Suprapubic skin (tissue), 4 donors: ENCODE results near the gene MOCS3. TPM values are rescaled to one million over a fixed set of nuclear protein-coding genes. Genes with fewer than 3 reads are reported as not detected.

ENCODE experiments used
- DNase-seq, 2 donors: peaks; one replicate each; pipeline ENCODE4 v3.0.0-alpha.2; 2019; ENCODE audit warnings: low spot score in 2 of 2
- H3K27ac ChIP-seq: fragments of 200-600 bp; sonication (generic); one replicate; pipeline ENCODE4 v1.5.1; 2019
- H3K27me3 ChIP-seq: fragments of 200-600 bp; sonication (generic); one replicate; pipeline ENCODE4 v1.5.1; 2019
- H3K36me3 ChIP-seq: fragments of 200-600 bp; sonication (generic); one replicate; pipeline ENCODE4 v1.5.1; 2019
- H3K4me1 ChIP-seq: fragments of 200-600 bp; sonication (generic); one replicate; pipeline ENCODE4 v1.5.1; 2019
- H3K4me3 ChIP-seq: fragments of 200-600 bp; sonication (generic); one replicate; pipeline ENCODE4 v1.5.1; 2019; ENCODE audit warnings: mild to moderate bottlenecking
- H3K9me3 ChIP-seq: fragments of 200-600 bp; sonication (generic); one replicate; pipeline ENCODE4 v1.5.1; 2019
- EP300 ChIP-seq: sonication (generic); formaldehyde crosslinking; IDR thresholded peaks from one replicate; pipeline ENCODE4 v1.6.1; 2017; ENCODE audit warnings: antibody characterized with exemption
- POLR2A ChIP-seq, 2 donors: fragments of 450-650 bp; IDR thresholded peaks; one replicate each; pipeline ENCODE4 v1.6.1; 2017; ENCODE audit warnings: antibody characterized with exemption in 2 of 2, mild to moderate bottlenecking in 2 of 2, moderate library complexity in 2 of 2
- POLR2AphosphoS5 ChIP-seq, 3 donors: sonication (generic); formaldehyde crosslinking; IDR thresholded peaks; one replicate each; pipeline ENCODE4 v1.6.1; 2017; ENCODE audit warnings: antibody characterized with exemption in 3 of 3
- WGBS: methylation state at CpG from one replicate; pipeline ENCODE4 v1.1.5; 2018; 5-methylcytosine and 5-hydroxymethylcytosine counted together
- total RNA-seq, 4 donors: library from RNA; depleted of rRNA; stranded (reverse); fragments of >200 nt; gene quantifications; one replicate each; pipeline ENCODE4 v1.1.0, GENCODE V29; 2016
- TF ChIP-seq, protein P1 (sequence below), 2 donors: fragments of 200-600 bp in 1 of 2; fragments of 450-650 bp in 1 of 2; sonication (generic) in 1 of 2; IDR thresholded peaks; one replicate each; pipeline ENCODE4 v1.5.1; 2016 to 2019; ENCODE audit warnings: antibody characterized with exemption in 2 of 2, mild to moderate bottlenecking in 1 of 2, moderate library complexity in 1 of 2

Gene MOCS3
- total RNA-seq, 4 donors from 2014 or later: 4.5 to 7.4 (median 6.5) TPM

DNA sequence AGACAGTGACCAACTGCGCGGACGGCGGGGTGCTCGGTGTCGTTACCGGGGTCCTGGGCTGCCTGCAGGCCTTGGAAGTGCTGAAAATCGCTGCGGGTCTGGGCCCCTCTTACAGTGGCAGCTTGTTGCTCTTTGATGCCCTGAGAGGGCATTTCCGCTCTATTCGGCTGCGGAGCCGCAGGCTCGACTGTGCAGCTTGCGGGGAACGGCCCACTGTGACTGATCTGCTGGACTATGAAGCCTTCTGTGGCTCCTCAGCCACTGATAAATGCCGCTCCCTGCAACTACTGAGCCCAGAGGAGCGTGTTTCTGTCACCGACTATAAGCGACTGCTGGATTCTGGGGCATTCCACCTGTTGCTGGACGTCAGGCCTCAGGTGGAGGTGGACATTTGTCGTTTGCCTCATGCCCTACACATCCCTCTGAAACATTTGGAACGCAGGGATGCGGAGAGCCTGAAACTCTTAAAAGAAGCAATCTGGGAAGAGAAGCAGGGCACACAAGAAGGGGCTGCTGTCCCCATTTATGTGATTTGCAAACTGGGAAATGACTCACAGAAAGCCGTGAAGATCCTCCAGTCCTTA, 1.0 kb downstream of the MOCS3 start:
- Histone ChIP-seq H3K36me3 (peaks cover 8% of the 10 kb centered on the region), H3K27ac (peak overlapping the region; percentile 95), H3K4me1 (peaks cover 38% of the 10 kb centered on the region), H3K4me3 (peak overlapping the region; percentile 92), H3K9me3 (no peaks in the 10 kb centered on the region), H3K27me3 (no peaks in the 10 kb centered on the region)
- WGBS: 82% methylated on average over 12 of the region's 25 CpGs
- no peak for DNase-seq
- TF ChIP-seq, protein P1, sequence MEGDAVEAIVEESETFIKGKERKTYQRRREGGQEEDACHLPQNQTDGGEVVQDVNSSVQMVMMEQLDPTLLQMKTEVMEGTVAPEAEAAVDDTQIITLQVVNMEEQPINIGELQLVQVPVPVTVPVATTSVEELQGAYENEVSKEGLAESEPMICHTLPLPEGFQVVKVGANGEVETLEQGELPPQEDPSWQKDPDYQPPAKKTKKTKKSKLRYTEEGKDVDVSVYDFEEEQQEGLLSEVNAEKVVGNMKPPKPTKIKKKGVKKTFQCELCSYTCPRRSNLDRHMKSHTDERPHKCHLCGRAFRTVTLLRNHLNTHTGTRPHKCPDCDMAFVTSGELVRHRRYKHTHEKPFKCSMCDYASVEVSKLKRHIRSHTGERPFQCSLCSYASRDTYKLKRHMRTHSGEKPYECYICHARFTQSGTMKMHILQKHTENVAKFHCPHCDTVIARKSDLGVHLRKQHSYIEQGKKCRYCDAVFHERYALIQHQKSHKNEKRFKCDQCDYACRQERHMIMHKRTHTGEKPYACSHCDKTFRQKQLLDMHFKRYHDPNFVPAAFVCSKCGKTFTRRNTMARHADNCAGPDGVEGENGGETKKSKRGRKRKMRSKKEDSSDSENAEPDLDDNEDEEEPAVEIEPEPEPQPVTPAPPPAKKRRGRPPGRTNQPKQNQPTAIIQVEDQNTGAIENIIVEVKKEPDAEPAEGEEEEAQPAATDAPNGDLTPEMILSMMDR (IDR thresholded peaks at IDR 0.05): no peak
- TF ChIP-seq POLR2AphosphoS5 (IDR thresholded peaks at IDR 0.05) (no peak), EP300 (no peak), POLR2A (IDR thresholded peaks at IDR 0.05) (no peak)

DNA sequence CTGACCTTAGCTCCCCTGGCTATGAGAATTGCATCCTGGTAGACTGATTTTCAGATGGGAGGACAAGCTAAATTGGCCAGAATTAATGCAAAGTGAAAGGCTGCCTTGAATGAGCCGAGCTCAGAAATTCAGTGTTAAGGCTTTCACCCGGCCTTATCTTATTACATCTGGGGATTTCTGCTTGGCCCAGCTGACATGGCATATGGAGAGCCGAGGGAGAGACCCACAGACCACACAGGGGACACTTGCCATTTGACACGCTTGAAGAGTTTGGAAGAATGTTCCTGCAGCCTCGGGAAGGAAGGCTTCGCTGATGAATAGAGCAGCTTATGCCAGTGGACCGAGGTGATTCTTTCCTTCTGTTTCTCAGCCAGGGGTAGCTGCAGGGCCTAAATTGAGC, 9.0 kb downstream of the MOCS3 start:
- WGBS: 46% methylated on average over 7 of the region's 7 CpGs
- Histone ChIP-seq H3K4me1 (no peaks in the 10 kb centered on the region), H3K9me3 (no peaks in the 10 kb centered on the region), H3K36me3 (peaks cover 1% of the 10 kb centered on the region), H3K27me3 (peaks cover 3% of the 10 kb centered on the region), H3K27ac (no peak overlapping the region), H3K4me3 (no peak overlapping the region)
- no peak for TF ChIP-seq EP300
- TF ChIP-seq, protein P1 (IDR thresholded peaks at IDR 0.05): no peak
- no peak for TF ChIP-seq POLR2AphosphoS5 (IDR thresholded peaks at IDR 0.05)
- no peak for TF ChIP-seq POLR2A (IDR thresholded peaks at IDR 0.05)
- peak in 1 of 2 donors; percentile 10 for DNase-seq

DNA sequence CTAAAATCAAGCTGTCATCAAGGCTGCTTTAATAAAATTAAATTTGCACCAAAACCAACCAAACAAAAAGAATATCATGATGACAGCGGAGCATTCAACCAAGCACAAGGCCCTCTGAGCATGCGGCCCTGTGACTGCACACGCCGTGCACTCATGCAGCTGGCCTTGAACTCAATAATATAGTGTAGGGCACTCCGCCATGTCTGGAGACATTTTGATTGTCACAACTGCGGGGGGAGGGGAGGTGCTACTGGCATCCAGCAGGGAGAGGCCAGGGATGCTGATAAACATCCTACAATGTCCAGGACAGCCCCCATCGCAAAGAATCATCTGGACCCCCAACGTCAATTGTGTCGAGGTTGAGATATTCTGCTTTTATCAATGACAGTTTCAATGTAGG, 9.7 kb downstream of the MOCS3 start:
- H3K4me3 ChIP-seq: no peak overlapping the region
- TF ChIP-seq, protein P1 (IDR thresholded peaks at IDR 0.05): no peak
- no peak for TF ChIP-seq POLR2AphosphoS5 (IDR thresholded peaks at IDR 0.05)
- no peak for TF ChIP-seq POLR2A (IDR thresholded peaks at IDR 0.05)
- no peak for TF ChIP-seq EP300
- peak in 1 of 2 donors; percentile 40 for DNase-seq
- peaks cover 3% of the 10 kb centered on the region for H3K27me3 ChIP-seq
- no peaks in the 10 kb centered on the region for H3K4me1 ChIP-seq
- no peaks in the 10 kb centered on the region for H3K9me3 ChIP-seq
- H3K36me3 ChIP-seq: no peaks in the 10 kb centered on the region
- 91% methylated on average over 9 of the region's 9 CpGs for WGBS
- H3K27ac ChIP-seq: no peak overlapping the region

DNA sequence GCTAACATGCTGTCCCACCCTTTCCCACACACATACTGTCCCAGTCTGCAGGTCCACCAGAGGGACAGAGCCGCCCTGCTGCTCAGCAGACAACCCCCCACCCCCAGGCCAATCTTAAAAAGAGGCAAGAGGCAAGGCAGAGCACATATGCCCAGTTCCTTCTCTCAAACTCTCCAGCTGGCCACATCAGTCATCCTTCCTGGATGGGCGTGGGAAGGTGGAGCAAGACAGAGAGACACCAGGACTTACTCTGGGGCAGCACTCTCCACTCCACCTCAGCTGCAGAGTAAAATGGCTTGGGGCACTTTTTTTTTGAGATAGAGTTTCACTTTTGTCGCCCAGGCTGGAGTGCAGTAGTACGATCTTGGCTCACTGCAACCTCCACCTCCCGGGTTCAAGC, 10.8 kb downstream of the MOCS3 start:
- Histone ChIP-seq H3K27ac (no peak overlapping the region), H3K9me3 (no peaks in the 10 kb centered on the region), H3K4me1 (no peaks in the 10 kb centered on the region), H3K36me3 (no peaks in the 10 kb centered on the region), H3K27me3 (peaks cover 3% of the 10 kb centered on the region), H3K4me3 (no peak overlapping the region)
- DNase-seq: peak in 1 of 2 donors; percentile 25
- 83% methylated on average over 5 of the region's 5 CpGs for WGBS
- TF ChIP-seq POLR2A (IDR thresholded peaks at IDR 0.05) (no peak), EP300 (no peak), POLR2AphosphoS5 (IDR thresholded peaks at IDR 0.05) (no peak)
- TF ChIP-seq, protein P1 (IDR thresholded peaks at IDR 0.05): no peak

DNA sequence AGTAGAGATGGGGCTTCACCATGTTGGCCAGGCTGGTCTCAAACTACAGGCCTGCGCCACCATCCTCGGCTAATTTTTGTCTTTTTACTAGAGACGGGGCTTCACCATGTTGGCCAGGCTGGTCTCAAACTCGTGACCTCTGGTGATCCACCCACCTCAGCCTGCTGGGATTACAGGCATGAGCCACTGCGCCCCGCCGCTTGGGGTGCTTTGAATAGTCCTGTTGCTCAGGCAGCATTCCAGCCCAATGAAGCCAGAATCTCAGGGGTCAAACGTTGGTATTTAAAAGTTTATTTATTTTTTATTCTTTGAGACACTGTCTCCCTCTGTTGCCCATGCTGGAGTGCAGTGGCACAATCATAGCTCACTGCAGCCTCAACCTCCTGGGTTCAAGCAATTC, 11.3 kb downstream of the MOCS3 start:
- H3K4me1 ChIP-seq: no peaks in the 10 kb centered on the region
- 81% methylated on average over 8 of the region's 8 CpGs for WGBS
- H3K4me3 ChIP-seq: no peak overlapping the region
- H3K36me3 ChIP-seq: no peaks in the 10 kb centered on the region
- TF ChIP-seq, protein P1 (IDR thresholded peaks at IDR 0.05): no peak
- TF ChIP-seq POLR2A (IDR thresholded peaks at IDR 0.05) (no peak), POLR2AphosphoS5 (IDR thresholded peaks at IDR 0.05) (no peak), EP300 (no peak)
- H3K9me3 ChIP-seq: no peaks in the 10 kb centered on the region
- peak in 1 of 2 donors; percentile 31 for DNase-seq
- H3K27me3 ChIP-seq: peaks cover 3% of the 10 kb centered on the region
- H3K27ac ChIP-seq: no peak overlapping the region
